IMR-90 (cell line): ENCODE data around the gene BTN1A1.

Experiments
- CEBPB ChIP-seq: IDR thresholded peaks from 2 replicates; pipeline ENCODE4 v1.6.1; 2012; ENCODE audit warnings: low read depth, low read length, improper control_type of control experiment
- CHD1 ChIP-seq: IDR thresholded peaks from 2 replicates; pipeline ENCODE4 v1.6.1; 2012; ENCODE audit warnings: low read depth, low read length, improper control_type of control experiment
- FOS ChIP-seq: fragments of 150-350 bp; IDR thresholded peaks from 2 replicates; pipeline ENCODE4 v1.6.1; 2016; ENCODE audit warnings: low read depth, low read length
- MAFK ChIP-seq: IDR thresholded peaks from 2 replicates; pipeline ENCODE4 v1.6.1; 2012; ENCODE audit warnings: low read depth, low read length, improper control_type of control experiment
- POLR2A ChIP-seq: IDR thresholded peaks from 2 replicates; pipeline ENCODE4 v1.6.1; 2012; ENCODE audit warnings: mild to moderate bottlenecking, low read depth, low read length
- RAD21 ChIP-seq: IDR thresholded peaks from 2 replicates; pipeline ENCODE4 v1.6.1; 2012; ENCODE audit warnings: low read length, improper control_type of control experiment
- RCOR1 ChIP-seq: IDR thresholded peaks from 2 replicates; pipeline ENCODE4 v1.6.1; 2012; ENCODE audit warnings: mild to moderate bottlenecking, low read length, improper control_type of control experiment; ENCODE audit not compliant: insufficient replicate concordance
- RFX5 ChIP-seq: IDR thresholded peaks from 2 replicates; pipeline ENCODE4 v1.8.0; 2012; ENCODE audit warnings: low read depth, mild to moderate bottlenecking, low read length, moderate library complexity
- SMC3 ChIP-seq: fragments of 150-350 bp; IDR thresholded peaks from 2 replicates; pipeline ENCODE4 v1.6.1; 2016; ENCODE audit warnings: low read depth, mild to moderate bottlenecking, antibody characterized with exemption, low read length, moderate library complexity
- TF ChIP-seq, protein P1 (sequence below): conservative IDR thresholded peaks from 2 replicates; pipeline ENCODE4 v1.5.1; 2012; ENCODE audit warnings: mild to moderate bottlenecking, low read depth, low read length, improper control_type of control experiment
- TF ChIP-seq, protein P2 (sequence below): fragments of 150-350 bp; IDR thresholded peaks from 2 replicates; pipeline ENCODE4 v1.6.1; 2017; ENCODE audit warnings: mild to moderate bottlenecking, antibody characterized with exemption, low read length, low read depth

DNA sequence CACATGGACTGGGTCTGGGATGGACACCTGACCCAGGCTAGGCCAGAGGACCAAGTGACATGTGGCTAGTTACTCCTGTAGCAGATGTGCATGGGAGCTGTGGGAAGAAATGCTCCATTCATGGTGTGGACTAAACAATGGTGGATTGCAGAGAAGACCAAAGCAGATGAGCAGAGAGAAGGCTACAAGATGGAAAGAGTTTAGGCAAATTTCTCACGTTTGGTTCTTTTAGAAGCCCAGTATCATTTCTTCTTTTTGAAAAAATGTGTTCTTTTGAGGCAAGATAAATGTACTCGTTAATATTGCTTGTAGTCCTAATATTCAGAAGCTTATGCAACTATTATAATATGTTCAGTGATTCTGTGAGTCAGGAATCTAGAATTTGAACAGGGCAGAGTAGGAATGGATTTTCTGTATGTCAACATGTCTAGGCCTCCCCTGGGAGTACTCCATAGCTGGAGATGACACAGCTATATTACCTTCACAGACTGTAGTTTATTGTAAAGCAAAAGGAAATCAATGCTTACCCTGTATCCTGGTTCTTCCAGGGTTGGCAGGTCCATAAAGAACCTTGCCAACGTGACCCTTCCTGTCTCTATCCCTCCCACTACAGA, 44.6 kb upstream of the BTN1A1 start:
- no peak for TF ChIP-seq CHD1
- TF ChIP-seq, protein P1, sequence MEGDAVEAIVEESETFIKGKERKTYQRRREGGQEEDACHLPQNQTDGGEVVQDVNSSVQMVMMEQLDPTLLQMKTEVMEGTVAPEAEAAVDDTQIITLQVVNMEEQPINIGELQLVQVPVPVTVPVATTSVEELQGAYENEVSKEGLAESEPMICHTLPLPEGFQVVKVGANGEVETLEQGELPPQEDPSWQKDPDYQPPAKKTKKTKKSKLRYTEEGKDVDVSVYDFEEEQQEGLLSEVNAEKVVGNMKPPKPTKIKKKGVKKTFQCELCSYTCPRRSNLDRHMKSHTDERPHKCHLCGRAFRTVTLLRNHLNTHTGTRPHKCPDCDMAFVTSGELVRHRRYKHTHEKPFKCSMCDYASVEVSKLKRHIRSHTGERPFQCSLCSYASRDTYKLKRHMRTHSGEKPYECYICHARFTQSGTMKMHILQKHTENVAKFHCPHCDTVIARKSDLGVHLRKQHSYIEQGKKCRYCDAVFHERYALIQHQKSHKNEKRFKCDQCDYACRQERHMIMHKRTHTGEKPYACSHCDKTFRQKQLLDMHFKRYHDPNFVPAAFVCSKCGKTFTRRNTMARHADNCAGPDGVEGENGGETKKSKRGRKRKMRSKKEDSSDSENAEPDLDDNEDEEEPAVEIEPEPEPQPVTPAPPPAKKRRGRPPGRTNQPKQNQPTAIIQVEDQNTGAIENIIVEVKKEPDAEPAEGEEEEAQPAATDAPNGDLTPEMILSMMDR: no peak
- TF ChIP-seq SMC3: no peak
- TF ChIP-seq RAD21: no peak
- TF ChIP-seq POLR2A: no peak
- TF ChIP-seq CEBPB: no peak
- TF ChIP-seq, protein P2, sequence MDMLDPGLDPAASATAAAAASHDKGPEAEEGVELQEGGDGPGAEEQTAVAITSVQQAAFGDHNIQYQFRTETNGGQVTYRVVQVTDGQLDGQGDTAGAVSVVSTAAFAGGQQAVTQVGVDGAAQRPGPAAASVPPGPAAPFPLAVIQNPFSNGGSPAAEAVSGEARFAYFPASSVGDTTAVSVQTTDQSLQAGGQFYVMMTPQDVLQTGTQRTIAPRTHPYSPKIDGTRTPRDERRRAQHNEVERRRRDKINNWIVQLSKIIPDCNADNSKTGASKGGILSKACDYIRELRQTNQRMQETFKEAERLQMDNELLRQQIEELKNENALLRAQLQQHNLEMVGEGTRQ: no peak
- TF ChIP-seq MAFK: no peak
- TF ChIP-seq RCOR1: no peak
- no peak for TF ChIP-seq RFX5
- TF ChIP-seq FOS: no peak
